WI38 (cell line): ENCODE results near the gene TSPAN14.

Experiments
- H3K4me3 ChIP-seq: 2 replicates; pipeline ENCODE4 v1.5.1; 2011; ENCODE audit warnings: low read depth, mild to moderate bottlenecking, control low read depth, low read length
- TF ChIP-seq, protein P1 (sequence below): IDR thresholded peaks from 2 replicates; pipeline ENCODE4 v1.5.1; 2012; ENCODE audit warnings: low read depth, mild to moderate bottlenecking, control low read depth, low read length

The TSPAN14 gene

DNA sequence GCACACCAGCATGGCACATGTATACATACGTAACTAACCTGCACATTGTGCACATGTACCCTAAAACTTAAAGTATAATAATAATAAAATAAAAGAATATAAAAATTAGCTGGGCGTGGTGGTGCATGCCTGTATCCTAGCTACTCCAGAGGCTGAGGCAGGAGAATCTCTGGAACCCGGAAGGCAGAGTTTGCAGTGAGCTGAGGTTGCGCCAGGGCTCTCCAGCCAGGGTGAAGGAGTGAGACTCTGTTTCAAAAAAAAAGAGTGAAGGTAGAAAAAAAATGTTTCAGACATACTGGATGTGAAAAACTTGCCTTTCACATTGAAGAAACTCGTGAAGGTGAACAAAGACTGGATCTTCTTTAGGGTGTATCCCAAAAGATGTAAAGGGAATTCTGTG is 26.7 kb downstream of the TSPAN14 start:
- TF ChIP-seq, protein P1, sequence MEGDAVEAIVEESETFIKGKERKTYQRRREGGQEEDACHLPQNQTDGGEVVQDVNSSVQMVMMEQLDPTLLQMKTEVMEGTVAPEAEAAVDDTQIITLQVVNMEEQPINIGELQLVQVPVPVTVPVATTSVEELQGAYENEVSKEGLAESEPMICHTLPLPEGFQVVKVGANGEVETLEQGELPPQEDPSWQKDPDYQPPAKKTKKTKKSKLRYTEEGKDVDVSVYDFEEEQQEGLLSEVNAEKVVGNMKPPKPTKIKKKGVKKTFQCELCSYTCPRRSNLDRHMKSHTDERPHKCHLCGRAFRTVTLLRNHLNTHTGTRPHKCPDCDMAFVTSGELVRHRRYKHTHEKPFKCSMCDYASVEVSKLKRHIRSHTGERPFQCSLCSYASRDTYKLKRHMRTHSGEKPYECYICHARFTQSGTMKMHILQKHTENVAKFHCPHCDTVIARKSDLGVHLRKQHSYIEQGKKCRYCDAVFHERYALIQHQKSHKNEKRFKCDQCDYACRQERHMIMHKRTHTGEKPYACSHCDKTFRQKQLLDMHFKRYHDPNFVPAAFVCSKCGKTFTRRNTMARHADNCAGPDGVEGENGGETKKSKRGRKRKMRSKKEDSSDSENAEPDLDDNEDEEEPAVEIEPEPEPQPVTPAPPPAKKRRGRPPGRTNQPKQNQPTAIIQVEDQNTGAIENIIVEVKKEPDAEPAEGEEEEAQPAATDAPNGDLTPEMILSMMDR: no peak
- no peak overlapping the region for H3K4me3 ChIP-seq

- TF ChIP-seq, protein P1: no peak
- no peak overlapping the region for H3K4me3 ChIP-seq
Measured at GRCh38 chr10:80484243-80484642, 30.1 kb downstream of the TSPAN14 start.

DNA sequence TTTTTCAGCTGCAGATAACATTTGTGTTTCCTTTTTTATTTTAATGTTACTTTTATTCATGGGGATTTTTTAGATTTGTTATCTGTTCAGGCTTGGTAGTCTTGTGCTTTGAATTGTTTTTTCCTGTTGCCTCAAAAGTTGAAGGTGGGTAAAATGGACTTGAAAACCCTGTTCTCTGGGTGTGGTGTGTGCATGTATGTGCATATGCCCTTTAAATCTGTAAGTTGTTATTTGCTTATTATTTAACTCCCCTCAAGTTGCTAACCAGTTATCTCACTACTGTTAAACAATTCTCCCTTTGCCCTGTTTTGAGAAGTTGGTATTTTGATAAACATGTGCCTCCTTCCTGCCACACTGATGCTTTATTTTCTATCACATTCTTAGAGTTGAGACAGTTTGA is 30.6 kb downstream of the TSPAN14 start:
- H3K4me3 ChIP-seq: no peak overlapping the region
- TF ChIP-seq, protein P1: no peak

DNA sequence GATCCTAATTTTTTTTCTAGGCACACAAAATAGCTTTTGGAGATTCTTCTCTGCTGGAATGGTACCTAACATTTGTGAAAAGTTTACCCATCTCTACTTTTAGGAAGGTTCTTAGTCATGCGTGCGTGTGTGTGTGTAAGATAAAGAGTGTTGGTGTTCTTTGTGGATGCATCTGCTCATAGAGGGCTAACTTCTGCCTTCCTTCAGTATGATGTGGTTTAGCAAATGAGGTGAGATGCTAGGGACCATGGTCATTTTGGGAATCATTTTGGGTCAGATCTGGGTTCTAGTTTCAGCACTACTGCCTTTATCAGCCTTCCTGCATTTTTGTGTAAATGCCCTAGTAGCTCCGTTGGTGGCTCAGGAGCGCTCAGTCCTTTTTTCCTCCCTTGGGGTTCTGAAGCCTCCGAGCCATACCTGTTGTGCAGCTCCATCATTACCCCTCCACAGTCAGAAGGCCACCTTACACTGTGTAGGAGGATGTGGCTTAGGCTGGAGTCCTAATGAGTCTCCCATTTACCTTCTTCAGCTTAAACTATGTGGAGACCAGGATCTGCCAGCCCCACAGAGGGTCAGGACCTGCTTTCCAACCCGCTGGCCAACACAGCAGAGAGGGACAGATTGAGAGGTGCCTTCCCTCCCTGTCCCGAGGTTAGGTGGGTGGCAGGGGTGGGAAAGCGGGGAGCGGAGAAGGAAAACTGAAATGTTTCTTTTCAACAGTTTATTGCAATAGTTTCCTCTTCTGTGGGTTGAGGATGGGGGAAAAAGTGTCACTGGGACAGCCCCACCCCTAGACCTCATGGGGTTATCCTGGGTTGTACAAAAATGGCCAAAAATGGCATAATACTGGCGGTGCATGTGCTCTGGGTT is 31.2 kb downstream of the TSPAN14 start:
- TF ChIP-seq, protein P1: no peak
- no peak overlapping the region for H3K4me3 ChIP-seq

GRCh38 chr10:80485946-80486764 is 32.0 kb downstream of the TSPAN14 start:
- TF ChIP-seq, protein P1: no peak

DNA sequence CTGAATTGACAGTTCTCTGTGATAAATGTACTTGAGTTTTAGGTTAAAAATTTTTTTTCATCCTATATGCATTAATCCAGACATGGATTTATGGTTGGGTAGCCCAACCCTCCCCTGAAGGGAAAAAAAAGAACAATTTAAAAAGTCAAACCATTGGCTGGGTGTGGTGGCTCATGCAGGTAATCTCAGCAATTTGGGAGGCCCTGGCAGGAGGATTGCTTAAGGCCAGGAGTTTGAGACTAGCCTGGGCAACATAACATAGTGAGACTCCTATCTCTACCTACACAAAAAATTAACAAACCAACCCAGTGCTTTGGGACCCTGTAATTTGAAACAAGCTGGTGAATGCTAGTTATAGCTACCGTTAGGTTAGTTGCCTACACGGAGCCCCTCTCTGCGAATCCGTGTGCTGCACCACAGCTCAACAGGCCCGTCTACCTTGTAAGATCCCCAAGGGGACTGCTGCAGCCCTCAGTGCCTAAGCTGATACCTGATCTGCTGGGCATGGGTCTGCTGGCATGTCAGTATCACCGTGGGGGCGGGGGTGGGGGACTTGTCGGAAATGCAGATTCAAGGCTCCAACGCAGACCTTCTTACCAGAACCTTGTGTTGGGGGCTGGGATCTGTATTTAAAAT is 32.8 kb downstream of the TSPAN14 start:
- TF ChIP-seq, protein P1: no peak

More at GRCh38 chr10:80485946-80486764, 32.0 kb downstream of the TSPAN14 start:
- H3K4me3 ChIP-seq: no peak overlapping the region

DNA sequence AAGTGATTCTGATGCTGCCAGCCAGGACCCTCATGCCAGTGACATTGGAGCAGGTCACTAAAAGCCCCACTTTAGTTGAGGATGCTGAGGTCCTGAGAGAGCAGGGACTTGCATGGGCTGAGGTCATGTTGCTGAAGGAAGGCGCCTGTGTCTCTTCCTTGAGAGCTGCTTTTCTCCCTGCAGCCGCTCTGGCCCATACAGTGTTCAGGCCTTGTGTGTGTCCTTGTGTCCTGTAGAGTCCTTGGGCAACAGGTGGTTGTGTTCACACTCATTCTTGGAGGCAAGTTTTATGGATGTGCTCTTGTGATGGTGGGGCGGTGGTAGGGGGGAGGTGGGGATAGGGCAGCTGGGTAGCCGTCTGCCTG is 33.3 kb downstream of the TSPAN14 start:
- H3K4me3 ChIP-seq: no peak overlapping the region
- TF ChIP-seq, protein P1: no peak

More for the DNA sequence above, 32.8 kb downstream of the TSPAN14 start:
- H3K4me3 ChIP-seq: no peak overlapping the region
